ENCODE measurements around the gene POMGNT1. TPM values are rescaled to one million over a fixed set of nuclear protein-coding genes. Genes with fewer than 3 reads are reported as not detected.

Gene POMGNT1
- total RNA-seq, 2 experiments from 2014 or later = 25.4 to 28.1 TPM

DNA sequence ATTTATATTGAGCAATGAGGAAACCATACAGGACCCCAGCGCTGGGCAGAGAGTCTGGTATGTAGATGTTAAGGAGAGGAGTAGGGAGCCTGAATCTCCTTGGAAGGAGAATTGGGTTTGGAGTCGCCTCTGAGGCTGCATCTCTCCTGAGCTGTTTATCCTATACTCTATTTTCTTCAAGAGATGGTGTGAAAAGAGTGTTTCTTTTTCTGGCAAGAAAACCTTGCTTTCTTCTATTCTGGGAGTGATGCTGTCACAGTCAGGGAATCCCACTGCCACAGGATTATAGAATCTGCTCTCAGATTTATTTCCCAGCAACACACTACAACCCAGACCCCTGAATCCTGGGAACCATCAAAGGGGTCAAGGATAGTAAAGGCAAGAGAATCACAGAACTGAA lies 8.2 kb upstream of the POMGNT1 start:
- POLR2A ChIA-PET = interaction anchor here (1.0 kb wide), 2 partner anchors 10 to 25 kb away, joined by 3 to 4 read pairs; no protein-coding TSS in a partner anchor
- H3K36me3 Mint-ChIP-seq (ENCODE audit: low read depth) = no peaks in the 10 kb centered on the region
- intact Hi-C loops (cut with micrococcal nuclease) = no loop called here
- ATAC-seq (no peak), DNase-seq (no peak)
- H3K27me3 Mint-ChIP-seq = peaks cover 1% of the 10 kb centered on the region
- H3K4me3 Mint-ChIP-seq = no peak overlapping the region
- CTCF ChIA-PET = interaction anchor here (1.1 to 3.2 kb wide), 2 partner anchors 17 to 58 kb away, joined by 4 to 13 read pairs; no protein-coding TSS in a partner anchor
- peaks cover 6% of the 10 kb centered on the region for H3K4me1 Mint-ChIP-seq (ENCODE audit: low read depth)
- TF ChIP-seq, protein P1, sequence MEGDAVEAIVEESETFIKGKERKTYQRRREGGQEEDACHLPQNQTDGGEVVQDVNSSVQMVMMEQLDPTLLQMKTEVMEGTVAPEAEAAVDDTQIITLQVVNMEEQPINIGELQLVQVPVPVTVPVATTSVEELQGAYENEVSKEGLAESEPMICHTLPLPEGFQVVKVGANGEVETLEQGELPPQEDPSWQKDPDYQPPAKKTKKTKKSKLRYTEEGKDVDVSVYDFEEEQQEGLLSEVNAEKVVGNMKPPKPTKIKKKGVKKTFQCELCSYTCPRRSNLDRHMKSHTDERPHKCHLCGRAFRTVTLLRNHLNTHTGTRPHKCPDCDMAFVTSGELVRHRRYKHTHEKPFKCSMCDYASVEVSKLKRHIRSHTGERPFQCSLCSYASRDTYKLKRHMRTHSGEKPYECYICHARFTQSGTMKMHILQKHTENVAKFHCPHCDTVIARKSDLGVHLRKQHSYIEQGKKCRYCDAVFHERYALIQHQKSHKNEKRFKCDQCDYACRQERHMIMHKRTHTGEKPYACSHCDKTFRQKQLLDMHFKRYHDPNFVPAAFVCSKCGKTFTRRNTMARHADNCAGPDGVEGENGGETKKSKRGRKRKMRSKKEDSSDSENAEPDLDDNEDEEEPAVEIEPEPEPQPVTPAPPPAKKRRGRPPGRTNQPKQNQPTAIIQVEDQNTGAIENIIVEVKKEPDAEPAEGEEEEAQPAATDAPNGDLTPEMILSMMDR (IDR thresholded peaks at IDR 0.05) = no peak
- H3K27ac Mint-ChIP-seq = no peak overlapping the region
- H3K9me3 Mint-ChIP-seq = no peaks in the 10 kb centered on the region

DNA sequence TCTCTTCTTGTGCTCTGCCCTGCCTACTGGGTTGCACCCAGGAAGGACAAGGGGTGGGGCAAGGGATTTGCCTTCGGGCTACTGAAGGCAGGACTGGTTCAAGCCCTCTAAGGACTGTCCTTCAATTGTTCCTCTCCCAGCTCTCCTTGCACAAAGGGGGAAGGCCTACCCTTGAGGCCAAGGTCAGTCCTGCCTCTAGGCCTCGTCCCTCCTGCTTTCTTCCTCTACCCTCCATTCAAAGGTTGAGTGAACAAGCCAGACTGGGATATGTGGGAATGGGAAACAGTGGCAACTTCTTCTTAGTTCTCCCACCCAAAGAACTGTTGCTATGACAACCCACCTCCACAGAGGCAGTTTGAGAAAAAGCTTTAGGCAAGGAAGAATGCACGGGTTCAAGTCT lies 7.6 kb upstream of the POMGNT1 start:
- Mint-ChIP-seq H3K27me3 (peaks cover 1% of the 10 kb centered on the region), H3K4me1 (ENCODE audit: low read depth) (peaks cover 6% of the 10 kb centered on the region), H3K36me3 (ENCODE audit: low read depth) (no peaks in the 10 kb centered on the region), H3K9me3 (no peaks in the 10 kb centered on the region), H3K4me3 (no peak overlapping the region), H3K27ac (no peak overlapping the region)
- POLR2A ChIA-PET = interaction anchor here (1.0 kb wide), 1 partner anchor 24 kb away, joined by 3 read pairs; no protein-coding TSS in a partner anchor
- ATAC-seq = no peak
- TF ChIP-seq, protein P1 (IDR thresholded peaks at IDR 0.05) = no peak
- CTCF ChIA-PET = interaction anchor here (3.2 kb wide), 1 partner anchor 18 kb away, joined by 13 read pairs; no protein-coding TSS in a partner anchor
- intact Hi-C loops (cut with micrococcal nuclease) = no loop called here
- no peak for DNase-seq

DNA sequence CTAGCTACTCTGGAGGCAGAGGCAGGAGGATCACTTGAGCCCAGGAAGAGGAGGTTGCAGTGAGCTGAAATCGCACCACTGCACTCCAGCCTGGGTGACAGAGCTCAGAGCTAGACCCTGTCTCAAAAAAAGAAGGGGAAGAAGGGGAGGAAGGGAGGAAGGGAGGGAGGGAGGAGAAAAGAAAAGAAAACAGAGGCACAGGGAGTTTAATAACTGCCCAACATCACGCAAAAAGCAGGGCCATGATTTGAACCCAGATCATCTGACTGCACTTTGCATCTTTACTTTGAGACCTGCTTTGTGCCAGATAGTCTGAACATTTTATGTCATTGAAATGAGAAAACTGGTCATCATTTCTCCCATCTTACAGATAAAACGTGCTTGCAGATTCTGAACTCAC lies 6.9 kb upstream of the POMGNT1 start:
- Mint-ChIP-seq H3K27me3 (peaks cover 1% of the 10 kb centered on the region), H3K36me3 (ENCODE audit: low read depth) (no peaks in the 10 kb centered on the region)
- POLR2A ChIA-PET = interaction anchor here (0.6 to 0.9 kb wide), 2 partner anchors 41 to 565 kb away, joined by 3 to 4 read pairs; no protein-coding TSS in a partner anchor

DNA sequence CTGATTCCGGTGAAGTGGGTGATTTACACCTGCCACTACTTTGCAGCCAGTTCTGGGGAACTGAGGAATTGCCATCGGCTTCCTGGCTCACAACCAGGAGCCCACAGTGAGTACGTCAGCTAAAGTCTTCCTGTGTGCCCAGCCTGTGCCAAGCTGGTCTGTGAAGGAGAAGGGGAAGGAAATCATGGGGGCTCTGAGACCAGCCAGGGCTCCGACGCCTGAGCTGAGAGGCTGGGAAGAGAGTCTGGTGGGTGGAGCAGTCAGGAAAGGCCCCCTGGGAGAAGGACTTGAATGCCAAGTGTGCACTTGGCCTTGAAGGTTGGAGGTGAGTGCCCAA lies 6.1 kb upstream of the POMGNT1 start:
- Mint-ChIP-seq H3K9me3 (no peaks in the 10 kb centered on the region), H3K4me3 (no peak overlapping the region), H3K36me3 (ENCODE audit: low read depth) (no peaks in the 10 kb centered on the region), H3K27ac (no peak overlapping the region), H3K27me3 (peaks cover 1% of the 10 kb centered on the region), H3K4me1 (ENCODE audit: low read depth) (peaks cover 7% of the 10 kb centered on the region)
- ChIA-PET CTCF (interaction anchor here (3.2 kb wide), 1 partner anchor 19 kb away, joined by 13 read pairs; no protein-coding TSS in a partner anchor), POLR2A (no interaction called here)
- TF ChIP-seq, protein P1 (IDR thresholded peaks at IDR 0.05) = no peak
- ATAC-seq (no peak), DNase-seq (no peak)
- intact Hi-C loops (cut with micrococcal nuclease) = no loop called here

More for the DNA sequence above, 6.9 kb upstream of the POMGNT1 start:
- no peak overlapping the region for H3K27ac Mint-ChIP-seq
- no peaks in the 10 kb centered on the region for H3K9me3 Mint-ChIP-seq
- H3K4me1 Mint-ChIP-seq (ENCODE audit: low read depth) = peaks cover 6% of the 10 kb centered on the region
- ATAC-seq (no peak), DNase-seq (no peak)
- H3K4me3 Mint-ChIP-seq = no peak overlapping the region
- TF ChIP-seq, protein P1 (IDR thresholded peaks at IDR 0.05) = no peak
- CTCF ChIA-PET = interaction anchor here (3.2 kb wide), 1 partner anchor 19 kb away, joined by 13 read pairs; no protein-coding TSS in a partner anchor
- intact Hi-C loops (cut with micrococcal nuclease) = no loop called here

DNA sequence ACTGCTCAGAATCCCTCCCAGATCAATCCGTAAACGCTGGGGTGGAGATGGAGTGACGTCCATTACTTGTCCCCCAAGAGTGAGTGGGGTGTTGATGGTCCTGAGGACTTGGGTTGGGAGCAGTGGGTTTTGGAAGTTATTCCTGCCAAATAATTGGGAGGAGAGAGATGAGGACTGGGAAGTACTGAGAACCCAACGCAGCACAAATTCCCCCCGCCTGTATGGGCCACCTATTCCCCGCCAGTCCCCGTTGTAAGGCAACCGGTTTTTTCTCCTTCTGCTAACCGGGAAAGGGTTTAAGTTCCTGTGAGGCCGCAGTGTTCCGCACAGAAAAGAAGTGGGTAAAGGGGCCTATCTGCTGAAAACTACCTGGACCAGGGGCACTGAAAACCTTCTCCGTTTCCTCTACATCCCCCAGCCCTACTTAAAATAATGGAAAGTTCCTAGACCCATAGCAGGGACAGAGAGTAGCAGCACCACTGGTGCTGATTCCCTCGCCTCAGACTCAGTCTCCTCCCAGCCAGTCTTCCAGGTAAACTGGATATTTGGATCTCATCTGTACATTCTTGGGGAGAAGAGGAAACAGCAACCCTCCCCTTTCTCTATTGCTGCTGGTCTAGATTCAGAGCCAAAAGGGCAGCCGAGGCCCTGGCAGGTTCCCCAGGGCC lies 5.6 kb upstream of the POMGNT1 start:
- H3K4me1 Mint-ChIP-seq (ENCODE audit: low read depth) = peaks cover 10% of the 10 kb centered on the region
- ATAC-seq (no peak), DNase-seq (no peak)
- peaks cover 1% of the 10 kb centered on the region for H3K27me3 Mint-ChIP-seq
- ChIA-PET CTCF (interaction anchor here (0.7 to 3.2 kb wide), 5 partner anchors 9 to 24 kb away, joined by 3 to 13 read pairs (median 5); no protein-coding TSS in a partner anchor), POLR2A (no interaction called here)
- H3K36me3 Mint-ChIP-seq (ENCODE audit: low read depth) = no peaks in the 10 kb centered on the region
- no peak overlapping the region for H3K27ac Mint-ChIP-seq
- intact Hi-C loops (cut with micrococcal nuclease) = no loop called here
- TF ChIP-seq, protein P1 (IDR thresholded peaks at IDR 0.05) = no peak
- H3K9me3 Mint-ChIP-seq = no peaks in the 10 kb centered on the region
- H3K4me3 Mint-ChIP-seq = peak overlapping the region; percentile 76

Data from activated CD8-positive, alpha-beta T cell treated with anti-CD3 and anti-CD28 coated beads for 36 hours (primary cell).